HG02970 (cell line): ENCODE data around the gene UBE2B.
"Not testable (repeated sequence)": the region's sequence is repeated elsewhere in the genome, so short reads cannot be mapped to it uniquely, and the experiment has no call there.

Source experiments
- ATAC-seq: cut with Tn5 transposase; IDR thresholded peaks from one replicate; pipeline ENCODE4 v1.9.1; 2021; ENCODE audit warnings: mild to moderate bottlenecking, moderate library complexity, moderate number of reproducible peaks; ENCODE audit not compliant: unreplicated experiment, low FRiP score

UBE2B gene

GRCh38 chr5:134397196-134397595 lies 25.8 kb downstream of the UBE2B start:
- ATAC-seq = no peak

GRCh38 chr5:134398609-134399155 lies 27.3 kb downstream of the UBE2B start:
- no peak for ATAC-seq

GRCh38 chr5:134403951-134404350 lies 32.6 kb downstream of the UBE2B start:
- ATAC-seq = no peak

- ATAC-seq = no peak
These were observed 35.0 kb downstream of the UBE2B start for GRCh38 chr5:134406390-134406789.

GRCh38 chr5:134409321-134409720 lies 38.0 kb downstream of the UBE2B start:
- ATAC-seq = no peak

GRCh38 chr5:134410822-134411221 lies 39.5 kb downstream of the UBE2B start:
- ATAC-seq = no peak

- no peak for ATAC-seq
These were observed 39.8 kb downstream of the UBE2B start for GRCh38 chr5:134411228-134411545.

GRCh38 chr5:134411546-134412266 lies 40.3 kb downstream of the UBE2B start, which contains the start of gene CDKN2AIPNL:
Gene CDKN2AIPNL, minus strand, starts transcription at chr5:134411881. Its CDS starts 27 bp downstream, at chr5:134411854.
- ATAC-seq = peak; percentile 95

- no peak for ATAC-seq
These were observed 41.7 kb downstream of the UBE2B start for GRCh38 chr5:134413046-134413445.

GRCh38 chr5:134417707-134418106 lies 46.3 kb downstream of the UBE2B start:
- no peak for ATAC-seq

- no peak for ATAC-seq
These were observed 47.6 kb downstream of the UBE2B start for GRCh38 chr5:134418958-134419357.

- ATAC-seq = no peak
These were observed 49.0 kb downstream of the UBE2B start for GRCh38 chr5:134420343-134420742.

GRCh38 chr5:134421038-134421437 lies 49.7 kb downstream of the UBE2B start:
- not testable (repeated sequence) for ATAC-seq

- no peak for ATAC-seq
These were observed 51.5 kb downstream of the UBE2B start for GRCh38 chr5:134422791-134423365.

GRCh38 chr5:134423376-134423775 lies 52.0 kb downstream of the UBE2B start:
- ATAC-seq = no peak

GRCh38 chr5:134426361-134426760 lies 55.0 kb downstream of the UBE2B start:
- no peak for ATAC-seq

- no peak for ATAC-seq
These were observed 56.2 kb downstream of the UBE2B start for GRCh38 chr5:134427540-134428041.

- no peak for ATAC-seq
These were observed 58.7 kb downstream of the UBE2B start for GRCh38 chr5:134430001-134430569.

- ATAC-seq = no peak
These were observed 60.8 kb downstream of the UBE2B start for GRCh38 chr5:134432174-134432573.

GRCh38 chr5:134432677-134433359 lies 61.4 kb downstream of the UBE2B start:
- ATAC-seq = no peak

- no peak for ATAC-seq
These were observed 64.2 kb downstream of the UBE2B start for GRCh38 chr5:134435560-134435959.
